HG02610 (cell line): ENCODE results near the gene THBS2.
"Not testable (repeated sequence)": the region's sequence is repeated elsewhere in the genome, so short reads cannot be mapped to it uniquely, and the experiment has no call there.

Source experiments
- ATAC-seq: cut with Tn5 transposase; IDR thresholded peaks from one replicate; pipeline ENCODE4 v1.9.1; 2021; ENCODE audit warnings: mild to moderate bottlenecking, moderate library complexity; ENCODE audit not compliant: unreplicated experiment

THBS2 gene

DNA sequence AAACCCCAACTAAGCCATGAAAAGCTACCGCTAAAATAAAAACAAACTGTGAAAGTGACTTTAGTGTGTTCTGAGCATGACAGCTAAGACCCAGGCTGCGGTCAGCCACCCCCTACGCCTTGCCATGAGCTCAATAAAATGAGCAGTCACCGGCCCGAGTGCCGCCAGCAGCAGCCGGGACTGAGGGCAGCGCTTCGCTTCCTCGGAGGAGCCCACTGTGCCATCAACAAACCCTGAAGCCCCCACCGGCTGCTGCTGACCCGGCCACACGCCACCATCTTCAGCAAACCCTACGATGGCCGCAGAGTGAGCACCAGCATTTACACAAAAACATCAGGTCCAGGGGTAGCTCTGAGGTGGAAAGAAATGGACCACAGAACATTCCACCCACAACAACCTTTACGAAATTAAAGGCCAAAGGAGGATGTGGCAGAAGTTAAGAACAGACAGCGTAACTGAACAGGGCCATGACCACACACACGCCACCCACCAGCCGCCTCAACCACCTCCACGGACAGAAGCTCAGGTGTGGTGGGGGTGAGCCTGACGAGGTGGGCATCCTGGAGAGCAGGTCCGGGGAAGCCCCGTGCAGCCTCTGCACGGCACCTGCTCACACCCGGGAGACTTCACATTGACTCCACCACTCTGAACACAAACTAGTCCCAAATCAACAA is 67.0 kb downstream of the THBS2 start:
- ATAC-seq, result no peak

DNA sequence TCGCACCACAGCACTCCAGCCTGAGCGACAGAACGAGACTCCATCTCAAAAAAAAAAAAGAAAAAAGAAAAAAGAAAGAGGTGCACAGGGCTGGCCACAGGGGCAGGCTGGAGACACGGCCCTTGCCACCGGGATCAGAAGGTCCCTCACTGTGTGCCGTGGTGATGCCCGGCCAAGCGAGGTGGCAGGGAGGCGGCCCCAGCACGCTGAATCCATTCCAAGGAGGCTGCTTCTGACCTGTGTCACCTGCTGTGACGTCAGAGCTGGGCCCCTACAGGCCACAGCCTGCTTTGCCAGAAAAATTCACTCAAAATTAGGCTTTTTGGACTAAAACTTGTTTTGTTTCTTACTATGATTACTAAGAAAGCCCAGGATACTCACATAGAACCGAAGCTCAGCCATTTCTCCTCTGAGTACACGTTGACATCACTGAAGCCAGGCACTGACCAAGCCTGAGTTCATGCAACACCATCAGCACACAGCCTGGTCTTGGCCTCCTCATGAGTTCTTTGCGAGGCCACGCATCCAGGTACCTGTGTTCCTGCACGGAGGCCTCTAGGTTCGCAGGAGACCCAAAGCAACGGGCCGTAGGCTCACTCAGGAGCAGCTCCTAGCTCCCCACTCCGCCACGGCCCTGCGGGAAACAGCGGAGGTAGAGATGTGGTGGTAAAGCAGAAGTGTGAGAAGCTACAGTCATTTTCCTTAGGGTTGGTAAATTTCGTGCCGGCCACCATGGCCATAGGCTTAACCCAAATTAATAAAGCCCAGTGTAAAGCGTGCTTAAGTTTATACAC is 67.8 kb downstream of the THBS2 start:
- no peak for ATAC-seq

- ATAC-seq, result no peak
These were observed 68.6 kb downstream of the THBS2 start for GRCh38 chr6:169185011-169185521.

- no peak for ATAC-seq
These were observed 69.2 kb downstream of the THBS2 start for GRCh38 chr6:169184419-169184818.

GRCh38 chr6:169183233-169183632 is 70.4 kb downstream of the THBS2 start:
- ATAC-seq, result no peak

GRCh38 chr6:169179831-169180230 is 73.8 kb downstream of the THBS2 start:
- ATAC-seq, result not testable (repeated sequence)

DNA sequence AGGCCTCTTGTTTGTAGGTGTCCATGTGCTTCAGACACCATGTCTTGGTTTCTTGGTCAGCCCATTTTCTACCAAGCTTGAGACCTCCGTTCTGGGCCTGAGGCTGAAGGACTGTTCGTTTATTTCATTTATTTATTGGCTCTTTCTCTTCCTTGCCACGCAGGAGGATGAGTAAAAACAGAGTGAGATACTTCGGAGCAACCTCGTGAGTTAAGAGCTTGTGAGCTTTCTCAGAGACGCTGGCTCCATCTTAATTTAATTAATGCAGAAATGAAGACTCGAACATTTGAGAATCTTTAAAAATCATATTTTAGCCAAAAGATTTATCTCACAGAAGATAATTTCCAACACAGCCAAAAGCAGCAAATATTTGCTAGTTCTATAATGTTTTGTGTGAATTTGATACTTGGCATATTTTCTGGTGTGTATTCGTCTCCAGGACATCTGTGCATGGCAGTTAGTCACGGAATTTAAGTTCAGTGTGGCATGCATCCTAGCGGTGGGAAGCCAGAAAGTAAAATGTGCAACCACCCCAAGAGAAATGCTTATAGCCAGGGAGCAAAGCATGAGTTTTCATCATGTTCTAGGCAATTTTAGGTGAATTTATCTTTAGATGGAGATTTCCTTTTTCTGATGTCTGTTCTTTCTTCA is 76.0 kb downstream of the THBS2 start:
- ATAC-seq, result no peak

GRCh38 chr6:169176361-169176991 is 77.2 kb downstream of the THBS2 start:
- ATAC-seq, result no peak

DNA sequence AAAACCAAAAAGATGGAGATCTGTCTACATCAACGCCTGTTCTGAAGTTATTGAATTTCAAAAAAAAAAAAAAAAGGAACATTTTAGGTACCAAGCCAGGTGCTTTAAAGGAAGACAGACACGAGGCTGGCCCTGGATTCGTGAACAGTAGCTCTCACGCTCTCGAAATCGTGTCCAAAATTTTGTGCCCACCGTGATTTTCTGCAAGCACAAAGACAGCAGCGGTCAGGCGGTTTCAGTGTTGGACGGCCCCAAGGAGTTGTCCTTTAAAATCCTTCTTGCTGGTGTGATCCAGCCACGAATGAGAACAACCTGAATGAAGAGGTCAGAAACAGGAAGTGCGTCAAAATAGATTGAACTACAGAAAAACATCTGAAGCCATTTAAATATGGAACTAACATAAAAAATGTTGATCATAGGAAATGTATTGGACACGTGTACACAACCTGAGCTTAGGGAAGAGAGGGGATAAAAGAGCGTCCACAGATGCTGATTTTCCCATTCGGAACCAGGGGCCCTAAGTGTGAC is 78.2 kb downstream of the THBS2 start:
- ATAC-seq, result no peak

- no peak for ATAC-seq
These were observed 78.9 kb downstream of the THBS2 start for GRCh38 chr6:169174516-169175359.

- no peak for ATAC-seq
These were observed 79.9 kb downstream of the THBS2 start for GRCh38 chr6:169173532-169174268.

GRCh38 chr6:169172946-169173345 is 80.7 kb downstream of the THBS2 start:
- ATAC-seq, result no peak

DNA sequence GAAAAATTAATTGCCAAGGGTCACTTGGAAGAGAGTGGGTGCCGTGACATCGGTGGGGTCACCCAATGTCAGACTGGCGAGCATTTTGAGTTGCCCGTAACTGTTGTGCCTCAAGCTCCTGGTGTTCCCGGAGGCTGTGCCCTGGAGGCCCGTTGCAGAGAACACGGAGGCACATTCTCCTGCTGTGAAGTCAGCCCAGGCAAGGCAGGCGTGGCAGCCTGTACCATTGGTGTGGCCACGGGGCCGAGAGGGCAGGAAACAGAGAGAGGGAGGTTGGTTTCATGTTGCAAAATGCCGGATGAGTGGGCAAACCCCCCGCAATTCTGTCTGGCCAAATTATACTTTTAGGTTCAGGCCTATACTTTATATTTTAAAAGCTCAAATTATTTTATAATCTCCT is 81.2 kb downstream of the THBS2 start:
- no peak for ATAC-seq

GRCh38 chr6:169171951-169172350 is 81.7 kb downstream of the THBS2 start:
- ATAC-seq, result no peak

- no peak for ATAC-seq
These were observed 82.6 kb downstream of the THBS2 start for GRCh38 chr6:169171016-169171415.

GRCh38 chr6:169170583-169170955 is 83.1 kb downstream of the THBS2 start:
- no peak for ATAC-seq

GRCh38 chr6:169169941-169170582 is 83.6 kb downstream of the THBS2 start:
- ATAC-seq, result no peak

DNA sequence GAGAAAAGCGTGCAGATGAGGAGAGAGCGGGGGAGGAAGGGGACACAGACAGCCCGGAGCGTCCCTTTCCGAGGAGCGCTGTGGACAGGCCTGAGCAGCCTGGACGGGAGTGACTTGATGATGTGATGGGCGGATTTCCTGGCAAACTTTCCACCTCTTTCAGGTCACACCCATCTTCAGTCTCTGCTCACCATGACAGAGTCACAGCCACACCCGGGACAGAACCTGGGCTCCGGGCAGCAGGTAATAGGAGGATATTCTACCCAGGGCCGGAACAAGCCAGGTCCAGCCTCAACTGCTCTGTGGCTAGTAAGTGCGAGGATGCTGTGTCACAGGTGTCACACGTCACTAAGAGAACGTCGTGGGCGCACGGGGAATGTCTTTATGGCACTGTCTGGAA is 84.3 kb downstream of the THBS2 start:
- no peak for ATAC-seq

DNA sequence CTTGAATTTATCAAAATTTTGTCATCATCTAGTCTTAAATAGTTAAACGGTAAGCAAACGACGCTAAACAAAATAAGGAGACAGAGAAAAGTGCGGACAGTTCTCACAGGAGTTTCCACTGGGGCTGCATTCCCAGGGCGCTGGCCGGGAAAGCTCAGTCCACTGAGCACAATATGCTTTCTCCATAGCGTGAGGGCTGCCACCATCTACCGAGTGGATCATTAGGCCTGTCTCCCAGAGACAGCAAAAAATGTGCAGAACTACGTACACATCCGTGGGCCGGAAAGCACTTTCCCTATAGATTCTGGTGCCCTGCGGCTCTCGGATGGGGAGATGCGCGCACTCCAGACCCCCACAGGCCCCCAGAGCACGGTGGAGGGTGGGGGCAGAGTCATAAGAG is 84.9 kb downstream of the THBS2 start:
- ATAC-seq, result no peak
